Measurements from ENCODE around the gene SMC4.
A peak's percentile ranks its signal among the peaks of the same experiment; 100 is the strongest.

SMC4 gene

DNA sequence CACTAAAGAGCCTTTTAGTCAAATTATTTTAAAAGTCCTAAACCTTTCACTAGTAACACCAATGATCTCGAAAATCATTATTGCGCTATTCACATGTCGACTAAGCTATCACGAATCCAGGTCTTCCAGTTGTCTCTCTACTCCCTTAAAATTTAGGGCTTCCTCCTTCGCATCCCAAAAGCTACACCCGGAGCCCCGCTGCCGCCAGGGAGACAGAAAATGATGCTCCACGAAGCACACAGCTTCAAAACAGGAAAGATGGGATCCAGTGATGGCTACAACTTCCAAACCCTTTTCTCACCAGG lies 678 bp upstream of the SMC4 start:
- DNase-seq = no peak

DNA sequence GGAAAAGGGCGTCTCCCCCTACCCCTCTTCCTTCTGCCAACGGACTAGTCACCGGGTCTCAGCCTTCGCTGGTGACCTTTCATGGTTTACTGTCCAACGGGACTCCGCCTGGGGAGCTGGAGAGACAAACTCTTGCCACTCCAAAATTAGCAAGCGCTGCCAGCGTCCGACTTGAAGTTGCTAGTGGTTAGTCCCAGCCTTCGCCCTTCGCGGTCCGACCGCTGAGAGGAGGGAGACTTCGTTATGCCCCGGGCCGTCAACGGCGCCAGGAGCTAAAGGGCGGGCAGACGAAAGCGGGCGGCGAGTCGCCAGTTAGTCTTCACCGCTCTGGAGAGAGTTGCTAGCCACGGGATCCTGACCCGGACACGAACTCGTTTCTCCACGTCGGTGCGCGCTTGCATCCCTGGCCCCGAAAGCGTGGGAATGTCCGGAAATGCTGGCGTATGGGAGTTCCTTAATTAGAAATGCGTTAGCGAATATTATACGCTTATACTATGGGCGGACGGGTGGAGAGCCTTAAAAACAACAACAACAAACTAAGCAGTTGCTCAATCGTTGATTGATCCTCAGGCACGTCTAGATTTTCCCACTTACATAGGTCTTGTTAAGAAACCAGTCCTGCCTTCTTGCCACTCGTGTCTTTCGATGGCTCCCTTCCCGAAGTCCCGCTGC lies 716 bp downstream of the SMC4 start:
- DNase-seq = peak; percentile 55

DNA sequence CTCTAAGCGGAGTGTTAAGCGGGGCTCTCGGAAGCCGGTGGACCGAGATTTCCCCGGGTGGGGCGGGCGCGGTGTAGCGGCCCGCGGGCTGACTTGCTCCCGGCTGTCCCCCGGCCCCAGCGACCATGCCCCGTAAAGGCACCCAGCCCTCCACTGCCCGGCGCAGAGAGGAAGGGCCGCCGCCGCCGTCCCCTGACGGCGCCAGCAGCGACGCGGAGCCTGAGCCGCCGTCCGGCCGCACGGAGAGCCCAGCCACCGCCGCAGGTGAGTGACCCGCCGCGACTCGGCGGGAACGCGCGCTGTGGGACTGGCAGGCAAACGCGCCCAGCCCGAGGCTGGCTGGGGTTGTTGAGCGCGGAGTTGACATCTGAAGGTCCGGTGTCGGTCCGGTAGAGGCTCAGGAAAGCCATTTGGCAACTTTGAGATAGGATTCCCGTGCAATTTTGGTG lies 1.3 kb downstream of the SMC4 start:
- DNase-seq = peak; percentile 34

DNA sequence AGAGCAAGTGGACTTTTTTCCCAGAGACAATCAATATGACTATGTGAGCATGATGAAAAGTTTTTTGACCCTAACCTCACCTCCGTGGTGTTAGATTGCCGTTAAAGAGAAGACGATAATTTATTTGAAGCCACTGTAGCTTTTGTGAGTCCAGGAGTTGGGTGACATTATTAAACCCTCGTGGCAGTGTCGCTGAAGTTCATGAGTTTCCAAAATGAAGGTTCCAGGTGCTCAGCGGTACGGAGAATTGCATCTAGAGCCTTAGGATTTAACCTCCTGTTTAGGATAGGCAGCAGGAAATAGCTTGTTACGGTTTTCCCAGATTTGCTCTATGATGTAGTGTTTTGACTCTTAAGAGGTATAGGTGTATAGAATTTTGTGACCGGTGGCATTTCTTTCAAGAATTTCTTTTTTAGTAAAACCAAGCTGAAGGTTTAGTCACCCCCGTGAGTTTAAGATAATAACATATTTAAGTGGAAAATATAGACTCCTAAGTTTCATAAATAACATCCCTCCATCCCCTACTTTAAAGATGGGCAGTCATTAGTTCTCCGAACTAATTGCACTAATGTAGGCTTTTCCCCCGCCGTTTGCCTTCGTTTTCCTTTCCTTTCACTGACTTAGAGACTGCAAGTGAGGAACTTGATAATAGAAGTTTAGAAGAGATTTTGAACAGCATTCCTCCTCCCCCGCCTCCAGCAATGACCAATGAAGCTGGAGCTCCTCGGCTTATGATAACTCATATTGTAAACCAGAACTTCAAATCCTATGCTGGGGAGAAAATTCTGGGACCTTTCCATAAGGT lies 2.0 kb downstream of the SMC4 start:
- peak; percentile 11 for DNase-seq

DNA sequence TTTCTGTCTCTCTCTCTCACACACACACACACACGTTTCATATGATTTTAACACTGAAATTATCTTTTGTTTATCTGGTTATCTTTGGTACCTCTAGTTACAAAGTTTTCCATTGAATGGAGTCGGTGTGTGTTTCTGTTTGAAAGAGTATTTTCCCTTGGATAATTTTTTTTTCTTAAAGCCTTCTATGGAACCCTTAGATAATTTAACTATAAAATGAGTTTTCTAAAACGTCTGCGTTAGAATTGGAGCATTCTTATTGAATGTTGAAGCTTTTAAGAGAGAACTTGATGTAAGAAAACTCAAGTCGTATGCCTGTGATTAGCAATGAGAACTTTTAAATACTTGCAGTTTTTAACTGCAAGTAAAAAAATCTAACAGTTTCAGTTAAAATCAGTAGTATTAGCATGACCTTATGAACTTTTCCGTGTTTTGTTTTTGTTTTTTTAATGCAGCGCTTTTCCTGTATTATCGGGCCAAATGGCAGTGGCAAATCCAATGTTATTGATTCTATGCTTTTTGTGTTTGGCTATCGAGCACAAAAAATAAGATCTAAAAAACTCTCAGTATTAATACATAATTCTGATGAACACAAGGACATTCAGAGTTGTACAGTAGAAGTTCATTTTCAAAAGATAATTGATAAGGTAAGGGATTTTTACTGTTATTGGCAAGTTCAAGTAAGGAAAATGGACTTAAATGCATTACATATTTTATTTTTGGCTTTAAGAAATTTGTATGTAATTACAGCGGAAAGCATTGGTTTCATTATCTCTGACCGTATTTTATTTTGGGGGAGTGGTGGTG lies 3.0 kb downstream of the SMC4 start:
- DNase-seq = no peak

DNA sequence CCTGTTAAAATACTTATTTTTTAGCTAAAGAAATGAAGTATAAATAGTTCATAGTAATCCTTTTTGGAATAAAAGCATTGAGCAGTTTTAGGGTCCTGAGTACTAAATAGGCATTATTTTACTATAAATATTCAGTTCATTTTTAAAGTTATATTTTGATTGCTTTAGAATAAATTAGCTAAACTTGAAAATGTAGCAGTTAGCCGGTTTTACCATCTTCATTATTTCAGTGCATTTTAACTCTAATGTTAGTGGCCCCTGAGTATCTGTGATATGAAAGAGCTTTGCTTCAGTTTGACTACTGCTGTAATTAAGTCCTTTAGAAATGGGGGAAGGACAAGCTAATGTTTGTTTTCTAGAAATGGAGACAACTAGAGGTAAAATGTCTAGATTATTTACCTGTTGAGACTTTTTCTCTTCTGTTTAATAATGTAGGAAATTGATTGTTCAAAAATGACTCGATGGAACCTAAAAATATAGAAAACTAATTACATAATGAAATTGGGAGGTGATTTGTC lies 3.6 kb downstream of the SMC4 start:
- no peak for DNase-seq

DNA sequence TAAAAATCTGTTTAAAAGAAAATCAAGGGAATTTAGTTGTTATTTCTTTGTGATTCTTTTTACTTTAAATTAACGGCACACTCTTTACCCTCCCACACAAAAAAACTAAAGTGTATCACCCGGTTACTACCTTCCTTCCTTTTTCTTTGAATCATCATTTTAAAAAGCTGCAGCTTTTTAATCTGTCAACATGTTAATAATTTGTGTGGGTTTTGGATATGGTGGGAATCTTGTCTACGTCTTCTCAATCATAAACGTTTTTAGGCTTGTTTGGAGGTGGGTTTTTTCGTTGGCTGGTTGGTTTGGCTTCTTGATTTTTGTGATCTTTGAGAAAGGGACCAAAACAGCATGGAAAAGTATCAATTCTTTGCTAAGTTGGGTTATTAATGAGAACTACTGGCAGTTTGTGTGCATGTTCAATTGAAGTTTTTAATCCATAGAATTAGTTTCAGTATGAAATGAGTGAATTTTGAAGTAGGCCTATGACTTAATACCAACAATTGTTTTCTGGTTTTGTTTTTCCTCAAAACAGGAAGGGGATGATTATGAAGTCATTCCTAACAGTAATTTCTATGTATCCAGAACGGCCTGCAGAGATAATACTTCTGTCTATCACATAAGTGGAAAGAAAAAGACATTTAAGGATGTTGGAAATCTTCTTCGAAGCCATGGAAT lies 4.5 kb downstream of the SMC4 start:
- DNase-seq = no peak

DNA sequence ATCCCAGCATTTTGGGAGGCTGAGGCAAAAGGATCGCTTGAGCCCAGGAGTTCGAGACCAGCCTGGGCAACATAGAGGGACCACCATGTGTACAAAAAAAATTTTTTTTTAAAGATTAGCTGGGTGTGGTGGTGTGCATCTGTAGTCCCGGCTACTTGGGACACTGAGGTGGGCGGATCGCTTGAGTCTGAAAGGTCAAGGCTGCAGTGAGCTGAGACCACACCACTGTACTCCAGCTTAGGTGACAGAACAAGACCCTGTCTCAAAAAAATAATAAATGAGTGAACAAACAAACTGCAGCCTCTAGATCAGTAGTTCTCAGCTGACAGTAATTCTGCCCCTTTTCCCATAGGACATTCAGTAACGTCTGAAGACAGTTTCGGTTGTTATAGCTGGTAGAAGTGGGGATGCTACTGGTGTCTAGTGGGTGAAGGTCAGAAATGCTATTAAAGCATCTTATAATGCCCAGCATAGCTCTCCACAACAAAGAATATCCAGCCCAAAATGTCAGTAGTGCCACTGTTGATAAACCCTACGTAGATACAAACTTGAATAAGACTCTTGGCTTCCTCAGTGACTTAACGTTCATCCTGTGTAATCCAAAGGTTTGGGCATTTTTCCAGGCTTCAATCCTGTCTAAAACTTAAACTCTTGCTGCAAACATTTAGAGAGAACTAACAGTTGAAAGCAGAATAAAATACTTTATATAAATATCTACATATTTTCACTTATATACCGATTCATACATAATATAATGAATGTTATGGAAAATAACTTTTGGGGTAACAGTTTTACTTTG lies 10.6 kb downstream of the SMC4 start:
- no peak for DNase-seq

DNA sequence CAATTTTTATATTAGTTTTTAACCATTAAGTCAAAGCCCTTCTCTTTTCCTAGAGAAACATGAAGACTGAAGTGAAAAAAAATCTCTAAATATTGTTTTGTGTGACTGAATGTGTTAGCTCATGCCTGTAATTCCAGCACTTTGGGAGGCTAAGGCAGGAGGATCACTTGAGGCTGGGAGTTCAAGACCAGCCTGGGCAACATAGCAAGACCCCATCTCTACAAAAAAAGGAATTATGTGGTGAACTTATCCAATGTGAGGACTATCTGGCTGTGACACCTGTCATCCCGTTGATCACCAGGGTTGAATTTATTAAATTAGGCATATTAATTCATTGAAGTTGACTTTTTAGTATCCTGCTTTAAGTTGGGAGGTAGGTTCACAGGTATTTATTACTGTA lies 13.0 kb downstream of the SMC4 start:
- DNase-seq = no peak

DNA sequence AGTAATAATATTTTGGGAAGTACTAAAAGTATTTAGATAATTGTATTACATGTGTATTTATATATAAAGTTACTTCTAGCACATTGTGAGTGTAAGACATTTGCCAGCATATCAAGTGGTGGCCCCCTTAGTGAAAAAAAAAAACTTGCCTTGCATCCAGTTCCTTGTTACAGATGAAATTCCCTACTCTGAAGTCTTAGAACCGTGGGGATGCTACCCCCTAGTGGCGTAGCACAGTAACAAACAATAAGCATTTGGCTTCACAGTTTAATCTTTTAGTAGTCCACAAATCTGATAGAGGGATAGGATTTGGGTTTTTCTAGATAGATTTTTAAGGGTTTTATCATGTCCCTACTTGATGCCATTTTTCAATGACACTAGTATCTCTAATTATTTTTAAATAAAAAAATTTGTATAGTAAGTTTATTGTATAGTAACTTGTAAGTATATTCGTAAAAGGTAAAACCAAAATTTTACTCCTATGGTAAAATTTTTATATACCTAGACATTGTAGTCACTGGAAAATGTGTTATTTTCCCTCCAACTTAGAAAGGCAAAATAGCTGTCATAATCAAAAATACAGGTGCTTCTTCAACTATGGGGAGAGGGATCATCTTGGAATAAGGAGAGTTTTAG lies 14.3 kb downstream of the SMC4 start:
- peak; percentile 69 for DNase-seq

DNA sequence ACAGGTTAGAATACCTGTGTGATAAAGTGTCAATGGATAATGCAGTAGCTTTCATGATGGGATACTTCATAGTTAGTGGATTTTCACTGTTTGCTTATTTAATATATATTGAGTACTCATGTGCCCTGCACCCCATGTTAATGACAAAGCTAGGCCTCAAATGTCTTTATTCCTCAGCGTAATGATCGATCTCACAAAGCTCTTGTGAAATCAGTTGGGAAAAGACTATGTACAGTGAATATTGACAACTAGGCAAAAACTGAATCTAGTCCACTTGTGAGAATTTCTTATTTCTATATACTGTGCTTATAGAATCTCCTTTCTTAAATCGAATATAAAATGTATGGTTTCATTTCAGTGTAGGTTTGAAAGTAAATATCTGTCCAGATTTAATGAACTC lies 17.9 kb downstream of the SMC4 start:
- DNase-seq = no peak

DNA sequence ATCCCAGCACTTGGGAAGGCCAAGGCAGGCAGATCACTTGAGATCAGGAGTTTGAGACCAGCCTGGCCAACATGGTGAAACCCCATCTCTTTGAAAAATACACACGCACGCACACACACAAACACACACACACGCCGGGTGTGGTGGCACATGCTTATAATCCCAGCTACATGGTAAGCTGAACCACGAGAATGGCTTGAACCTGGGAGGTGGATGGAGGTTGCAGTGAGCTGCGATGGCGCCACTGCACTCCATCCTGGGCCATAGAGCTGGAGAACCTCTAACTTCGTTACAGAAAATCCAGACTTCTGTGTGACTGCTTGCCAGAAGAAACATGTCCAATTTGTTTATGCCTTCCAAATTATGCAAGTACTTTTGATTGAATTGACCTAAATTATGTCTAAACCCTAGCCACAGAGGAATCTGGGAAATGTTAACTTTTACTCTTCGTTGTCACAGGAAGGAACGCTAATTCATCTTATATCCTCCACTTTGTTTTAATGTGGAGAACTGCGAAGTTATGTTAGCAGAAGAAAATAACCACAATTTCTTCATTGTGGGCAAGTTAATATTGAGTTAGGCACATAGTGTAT lies 28.5 kb downstream of the SMC4 start:
- DNase-seq = no peak

DNA sequence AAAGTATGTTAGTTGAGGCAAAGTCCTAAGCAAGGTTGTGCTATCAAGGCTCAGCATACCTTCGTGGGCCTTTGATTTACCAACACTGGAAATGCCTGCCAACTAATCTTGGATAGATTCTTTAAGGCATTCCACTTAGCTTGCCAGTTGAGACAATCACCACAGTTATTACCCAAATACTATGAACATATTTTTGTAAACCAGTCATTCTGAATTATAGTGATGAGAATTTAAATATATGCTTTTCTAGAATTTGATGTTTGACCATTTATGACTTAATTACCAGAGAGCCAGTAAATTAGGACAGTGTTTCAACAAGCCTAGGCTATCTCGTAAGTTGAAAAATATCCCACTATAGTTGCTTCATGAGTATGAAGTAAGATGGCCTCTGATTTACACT lies 34.6 kb downstream of the SMC4 start:
- no peak for DNase-seq

DNA sequence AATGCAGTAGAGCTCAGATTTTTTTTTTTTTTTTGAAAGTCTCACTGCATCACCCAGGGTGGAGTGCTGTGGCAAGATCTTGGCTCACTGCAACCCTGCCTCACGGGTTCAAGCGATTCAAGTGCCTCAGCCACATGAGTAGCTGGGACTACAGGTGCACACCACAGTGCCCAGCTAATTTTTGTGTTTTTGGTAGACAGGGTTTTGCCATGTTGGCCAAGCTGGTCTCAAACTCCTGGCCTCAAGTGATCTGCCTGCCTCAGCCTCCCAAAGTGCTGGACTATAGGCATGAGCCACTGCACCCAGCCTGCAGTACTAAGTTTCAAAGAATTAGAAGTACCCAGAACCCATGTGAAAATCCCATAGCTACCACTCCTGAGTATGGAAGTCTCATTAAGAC lies 35.6 kb downstream of the SMC4 start:
- DNase-seq = no peak

DNA sequence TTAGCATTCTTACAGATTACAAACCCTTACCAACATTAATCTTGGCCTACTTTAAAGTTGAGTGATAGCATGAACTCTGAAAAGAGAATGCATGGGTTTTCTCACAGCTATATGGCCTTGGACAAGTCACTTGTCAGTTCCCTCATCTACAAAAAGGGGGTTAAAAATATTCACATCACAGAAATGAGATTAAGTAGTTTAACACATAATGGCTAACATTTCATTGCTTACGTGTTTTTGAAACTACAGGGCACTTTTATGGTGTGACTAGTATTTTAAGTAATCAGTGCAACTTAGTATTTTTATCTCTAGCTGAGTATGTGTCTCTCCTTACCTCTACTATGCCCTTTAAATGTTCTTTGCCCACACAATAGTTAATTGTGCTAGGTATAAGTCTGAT lies 36.3 kb downstream of the SMC4 start:
- DNase-seq = no peak

DNA sequence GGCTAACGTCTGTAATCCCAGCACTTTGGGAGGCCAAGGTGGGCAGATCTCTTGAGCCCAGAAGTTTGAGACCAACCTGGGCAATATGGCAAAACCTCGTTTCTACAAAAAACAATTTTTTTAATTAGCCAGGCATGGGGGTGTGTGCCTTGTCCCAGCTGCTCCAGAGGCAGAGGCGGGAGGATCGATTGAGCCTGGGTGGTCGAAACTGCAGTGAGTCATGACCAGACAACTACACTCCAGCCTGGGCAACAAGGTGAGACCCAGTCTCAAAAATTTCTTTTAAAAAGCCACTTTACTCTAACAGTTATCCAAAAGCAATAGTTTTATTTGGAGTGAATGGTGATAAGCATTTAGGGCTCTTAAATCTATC lies 37.6 kb downstream of the SMC4 start:
- no peak for DNase-seq

DNA sequence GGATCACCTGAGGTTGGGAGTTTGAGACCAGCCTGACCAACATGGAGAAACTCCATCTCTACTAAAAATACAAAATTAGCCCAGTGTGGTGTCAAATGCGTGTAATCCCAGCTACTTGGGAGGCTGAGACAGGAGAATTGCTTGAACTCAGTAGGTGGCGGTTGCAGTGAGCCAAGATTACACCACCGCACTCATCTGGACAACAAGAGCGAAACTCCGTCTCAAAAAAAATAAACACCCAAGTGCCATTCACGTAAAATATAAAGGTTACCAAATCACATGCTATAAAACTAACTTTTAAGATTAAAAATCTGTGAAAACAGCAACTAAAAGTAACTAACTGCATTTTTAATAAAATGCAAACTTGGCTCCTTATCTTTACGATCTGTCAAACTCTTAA lies 41.2 kb downstream of the SMC4 start:
- DNase-seq = no peak

DNA sequence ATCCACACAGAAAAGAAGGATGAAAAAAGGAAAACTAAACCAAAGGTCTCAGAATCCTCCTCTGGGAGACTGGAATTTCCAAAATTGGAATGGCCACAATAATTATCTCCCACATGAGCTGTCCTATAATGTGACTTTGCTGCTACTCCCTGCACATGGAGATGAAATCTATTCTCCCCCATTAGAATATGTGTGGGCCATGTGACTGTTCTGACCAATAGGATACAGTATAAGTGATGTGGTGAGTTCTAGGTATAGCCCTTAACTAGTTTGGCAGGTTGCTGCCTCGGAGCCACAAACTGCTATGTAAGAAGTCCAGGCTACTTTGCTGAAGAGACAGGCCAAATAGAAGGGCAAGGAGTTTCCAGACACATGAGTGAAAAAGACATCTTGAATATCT lies 45.0 kb downstream of the SMC4 start:
- no peak for DNase-seq

DNA sequence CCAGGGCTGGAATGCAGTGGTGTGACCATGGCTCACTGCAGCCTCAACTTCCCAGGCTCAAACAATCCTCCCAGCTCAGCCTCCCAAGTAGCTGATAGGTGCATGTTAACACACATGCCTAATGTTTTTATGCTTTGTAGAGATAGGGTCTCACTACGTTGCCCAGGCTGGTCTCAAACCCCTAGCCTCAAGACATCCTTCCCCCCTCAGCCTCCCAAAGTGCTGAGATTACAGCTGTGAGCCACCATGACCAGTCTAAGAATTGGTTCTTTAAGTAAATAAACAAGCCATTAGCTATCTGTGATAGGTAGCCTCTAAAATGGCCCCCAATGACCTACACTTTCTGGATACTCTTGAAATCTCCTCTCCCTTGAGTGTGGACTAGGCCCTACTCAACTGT lies 46.4 kb downstream of the SMC4 start:
- DNase-seq = no peak

DNA sequence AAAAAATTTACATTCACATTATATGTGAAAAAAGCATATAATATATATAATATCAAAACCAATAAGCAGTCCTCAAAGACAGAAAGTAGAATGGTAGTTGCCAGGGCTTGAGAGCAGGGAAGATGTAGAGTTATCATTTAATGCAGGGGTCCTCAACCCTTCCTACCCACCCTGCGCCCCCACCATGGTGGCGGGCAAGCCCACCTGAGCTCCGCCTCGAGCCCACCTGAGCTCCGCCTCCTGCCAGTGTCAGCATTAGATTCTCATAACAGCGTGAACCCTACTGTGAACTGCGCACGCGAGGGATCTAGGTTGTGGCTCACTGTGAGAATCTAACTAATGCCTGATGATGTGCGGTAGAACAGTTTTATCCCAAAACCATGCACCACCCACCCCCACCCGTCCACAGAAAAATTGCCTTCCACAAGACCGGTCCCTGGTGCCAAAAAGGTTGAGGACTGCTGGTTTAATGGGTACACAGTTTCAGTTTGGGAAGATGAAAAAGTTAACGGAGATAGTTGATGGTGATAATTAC lies 47.1 kb downstream of the SMC4 start:
- DNase-seq = no peak

DNA sequence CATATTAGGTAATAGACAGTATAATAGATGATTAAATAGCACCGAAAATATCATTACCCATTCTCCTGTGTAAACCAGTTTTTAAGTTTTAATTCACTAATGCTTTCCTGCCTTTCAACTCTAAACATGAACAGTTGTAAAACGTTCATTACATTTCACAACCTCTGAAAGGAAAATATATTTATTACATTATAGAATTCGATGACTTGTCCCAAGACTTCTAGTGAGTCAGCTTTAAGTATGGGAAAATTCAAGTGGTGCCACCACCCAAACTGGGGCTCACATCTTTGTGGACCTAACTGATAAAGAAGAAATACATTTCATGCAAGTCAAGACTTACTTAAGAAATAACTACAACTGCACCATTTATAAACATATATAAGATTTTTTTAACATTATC lies 48.1 kb downstream of the SMC4 start:
- DNase-seq = no peak
